HepG2 (cell line): ENCODE data around the gene MAP3K5. TPM values are rescaled to one million over a fixed set of nuclear protein-coding genes. Genes with fewer than 3 reads are reported as not detected.

Source experiments
- BCL6 ChIP-seq: IDR thresholded peaks from 2 replicates; pipeline ENCODE4 v1.6.1; 2016; ENCODE audit warnings: missing genetic modification reagents, missing compliant biosample characterization
- CEBPB ChIP-seq: IDR thresholded peaks from 2 replicates; pipeline ENCODE4 v1.6.1; 2011; ENCODE audit warnings: low read depth, low read length, improper control_type of control experiment, borderline replicate concordance
- EED ChIP-seq: sonication (generic); formaldehyde crosslinking; IDR thresholded peaks from 2 replicates; pipeline ENCODE4 v1.5.0; 2020; ENCODE audit warnings: mild to moderate bottlenecking, missing genetic modification reagents
- EZH2 ChIP-seq: conservative IDR thresholded peaks from 2 replicates; pipeline ENCODE4 v1.6.1; 2012; ENCODE audit warnings: mild to moderate bottlenecking, low read depth, low read length, moderate library complexity
- HOMEZ ChIP-seq: IDR thresholded peaks from 2 replicates; pipeline ENCODE4 v1.6.1; 2016; ENCODE audit warnings: low read depth
- MEIS1 ChIP-seq: sonication (generic); formaldehyde crosslinking; IDR thresholded peaks from 2 replicates; pipeline ENCODE4 v1.9.0; 2021; ENCODE audit warnings: mild to moderate bottlenecking, missing genetic modification reagents, moderate library complexity, borderline replicate concordance
- RAD51 ChIP-seq: fragments of 450-650 bp; IDR thresholded peaks from 2 replicates; pipeline ENCODE4 v1.6.1; 2016; ENCODE audit warnings: borderline replicate concordance
- RBFOX2 ChIP-seq: fragments of 200-400 bp; formaldehyde crosslinking; IDR thresholded peaks from 2 replicates; pipeline ENCODE4 v1.6.1; 2017; ENCODE audit warnings: low read depth, mild to moderate bottlenecking, low read length
- RXRA ChIP-seq: sonication (generic); formaldehyde crosslinking; IDR thresholded peaks from 2 replicates; pipeline ENCODE4 v1.5.1; 2020; ENCODE audit warnings: missing genetic modification reagents
- SOX6 ChIP-seq, 2 experiments: fragments of 450-650 bp in 1 of 2; sonication (generic) in 1 of 2; formaldehyde crosslinking in 1 of 2; IDR thresholded peaks; 2 replicates each; pipeline versions ENCODE4 v1.4.0 to v1.6.1; 2017 to 2020; ENCODE audit warnings: antibody characterized with exemption in 1 of 2, mild to moderate bottlenecking in 1 of 2, missing genetic modification reagents in 1 of 2
- ZNF263 ChIP-seq: sonication (generic); formaldehyde crosslinking; IDR thresholded peaks from 2 replicates; pipeline ENCODE4 v1.4.0; 2020; ENCODE audit warnings: missing genetic modification reagents
- ZNF687 ChIP-seq: sonication (generic); formaldehyde crosslinking; IDR thresholded peaks from 2 replicates; pipeline ENCODE4 v1.5.1; 2020; ENCODE audit warnings: mild to moderate bottlenecking, missing genetic modification reagents, moderate library complexity
- polyA plus RNA-seq, 8 experiments: library from polyadenylated mRNA; depleted of rRNA in 3 of 8; stranded (reverse) in 7 of 8; unstranded in 1 of 8; fragments of >200 nt; fragmentation: Illumina TruSeq in 4 of 8; extraction: Trizol in 4 of 8; gene quantifications; 2 replicates each; pipeline versions ENCODE4 v1.2.1 to v1.2.3, GENCODE V29; 2011 to 2016; ENCODE audit warnings: low read depth in 4 of 8, missing spikeins in 1 of 8, mixed read lengths in 1 of 8; ENCODE audit not compliant: insufficient read depth in 1 of 8
- total RNA-seq, 5 experiments: library from RNA; depleted of rRNA; stranded (reverse); fragments of >200 nt; fragmentation: Illumina TruSeq; extraction: Trizol; gene quantifications; 2 replicates each; pipeline ENCODE4 v1.2.3, GENCODE V29; 2016; ENCODE audit warnings: low read depth in 1 of 5
- TF ChIP-seq, protein P1 (sequence below), 2 experiments: fragments of 450-650 bp in 1 of 2; sonication (generic) in 1 of 2; formaldehyde crosslinking in 1 of 2; IDR thresholded peaks; 2 replicates each; pipeline versions ENCODE4 v1.6.1 to v1.8.0; 2016 to 2022; ENCODE audit warnings: antibody characterized with exemption in 1 of 2, mild to moderate bottlenecking in 1 of 2, missing genetic modification reagents in 1 of 2

The MAP3K5 gene
- total and polyA plus RNA-seq, 2 of the 13 experiments (the other 11 are each of a cell fraction or from before 2014, with no cell fraction given) = not detected

DNA sequence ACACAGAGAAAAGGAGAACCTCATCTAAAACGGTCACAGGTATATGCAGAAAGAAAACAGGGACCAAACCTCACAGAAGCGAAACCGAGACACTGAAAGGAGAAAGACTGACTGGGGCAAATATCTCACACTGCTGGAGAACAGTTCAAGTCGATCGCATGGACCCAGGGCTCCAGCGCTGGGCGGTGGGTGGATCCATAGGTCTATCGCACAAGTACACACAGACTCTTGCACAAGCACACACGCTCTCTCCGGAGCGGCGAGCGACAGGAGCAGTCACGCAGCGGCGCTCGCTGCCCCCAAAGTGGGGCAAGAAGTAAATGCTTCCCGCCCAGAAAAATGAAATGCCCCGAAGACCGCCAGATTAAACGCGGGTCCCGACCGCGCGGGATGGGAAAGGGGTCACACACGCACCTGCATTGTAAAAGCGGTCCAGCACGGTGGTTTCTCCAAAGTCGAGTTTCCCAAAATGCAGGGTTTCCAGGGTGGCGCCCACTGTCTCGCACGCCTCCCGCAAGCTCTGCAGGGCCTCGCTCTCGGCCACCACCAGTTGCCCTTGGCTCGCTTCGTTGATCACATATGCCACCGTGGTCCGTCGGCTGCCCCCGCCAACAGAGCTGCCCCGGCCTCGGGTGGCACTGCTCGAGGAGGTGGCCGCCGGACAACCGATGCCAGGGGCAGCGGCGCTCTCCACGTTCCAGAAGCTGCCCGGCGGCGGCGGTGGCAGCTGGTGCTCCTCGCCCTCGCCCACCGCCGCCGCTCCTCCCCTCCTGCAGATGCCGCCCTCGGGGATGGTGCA is 782 bp downstream of the MAP3K5 start (continued):
- TF ChIP-seq ZNF687 (CRISPR knock-in tag) = peak; percentile 42
- no peak for TF ChIP-seq RBFOX2
- peak; percentile 25; the same call in 1 of the 2 replicates for TF ChIP-seq RXRA (CRISPR knock-in tag)
- peak; percentile 88 for TF ChIP-seq EZH2
- TF ChIP-seq BCL6 (CRISPR knock-in tag) = 0 out of 2 replicates have a peak, but pooled peaks have one; percentile 14
- TF ChIP-seq ZNF263 (CRISPR knock-in tag) = 0 out of 2 replicates have a peak, but pooled peaks have one; percentile 7
- TF ChIP-seq CEBPB = peak; percentile 71; the same call in 1 of the 2 replicates
- no peak for TF ChIP-seq HOMEZ
- TF ChIP-seq, protein P1, sequence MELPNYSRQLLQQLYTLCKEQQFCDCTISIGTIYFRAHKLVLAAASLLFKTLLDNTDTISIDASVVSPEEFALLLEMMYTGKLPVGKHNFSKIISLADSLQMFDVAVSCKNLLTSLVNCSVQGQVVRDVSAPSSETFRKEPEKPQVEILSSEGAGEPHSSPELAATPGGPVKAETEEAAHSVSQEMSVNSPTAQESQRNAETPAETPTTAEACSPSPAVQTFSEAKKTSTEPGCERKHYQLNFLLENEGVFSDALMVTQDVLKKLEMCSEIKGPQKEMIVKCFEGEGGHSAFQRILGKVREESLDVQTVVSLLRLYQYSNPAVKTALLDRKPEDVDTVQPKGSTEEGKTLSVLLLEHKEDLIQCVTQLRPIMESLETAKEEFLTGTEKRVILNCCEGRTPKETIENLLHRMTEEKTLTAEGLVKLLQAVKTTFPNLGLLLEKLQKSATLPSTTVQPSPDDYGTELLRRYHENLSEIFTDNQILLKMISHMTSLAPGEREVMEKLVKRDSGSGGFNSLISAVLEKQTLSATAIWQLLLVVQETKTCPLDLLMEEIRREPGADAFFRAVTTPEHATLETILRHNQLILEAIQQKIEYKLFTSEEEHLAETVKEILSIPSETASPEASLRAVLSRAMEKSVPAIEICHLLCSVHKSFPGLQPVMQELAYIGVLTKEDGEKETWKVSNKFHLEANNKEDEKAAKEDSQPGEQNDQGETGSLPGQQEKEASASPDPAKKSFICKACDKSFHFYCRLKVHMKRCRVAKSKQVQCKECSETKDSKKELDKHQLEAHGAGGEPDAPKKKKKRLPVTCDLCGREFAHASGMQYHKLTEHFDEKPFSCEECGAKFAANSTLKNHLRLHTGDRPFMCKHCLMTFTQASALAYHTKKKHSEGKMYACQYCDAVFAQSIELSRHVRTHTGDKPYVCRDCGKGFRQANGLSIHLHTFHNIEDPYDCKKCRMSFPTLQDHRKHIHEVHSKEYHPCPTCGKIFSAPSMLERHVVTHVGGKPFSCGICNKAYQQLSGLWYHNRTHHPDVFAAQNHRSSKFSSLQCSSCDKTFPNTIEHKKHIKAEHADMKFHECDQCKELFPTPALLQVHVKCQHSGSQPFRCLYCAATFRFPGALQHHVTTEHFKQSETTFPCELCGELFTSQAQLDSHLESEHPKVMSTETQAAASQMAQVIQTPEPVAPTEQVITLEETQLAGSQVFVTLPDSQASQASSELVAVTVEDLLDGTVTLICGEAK (IDR thresholded peaks at IDR 0.05) = no peak
- TF ChIP-seq, protein P1 (CRISPR knock-in tag; IDR thresholded peaks at IDR 0.05) = 0 out of 2 replicates have a peak, but pooled peaks have one; percentile 31
- TF ChIP-seq RAD51 = no peak
- peak; percentile 68; the same call in 1 of the 2 replicates for TF ChIP-seq EED (CRISPR knock-in tag)
- 0 out of 2 replicates have a peak, but pooled peaks have one; percentile 40 for TF ChIP-seq MEIS1 (CRISPR knock-in tag)
- no peak for TF ChIP-seq SOX6 (IDR thresholded peaks at IDR 0.05)
- peak; percentile 22; the same call in 1 of the 2 replicates for TF ChIP-seq SOX6 (CRISPR knock-in tag; IDR thresholded peaks at IDR 0.05)
